BJ (cell line): Measurements from ENCODE around the gene CLEC20A. TPM values are rescaled to one million over a fixed set of nuclear protein-coding genes. Genes with fewer than 3 reads are reported as not detected.

ENCODE experiments used
- CTCF ChIA-PET: fragments of 350-600 bp; formaldehyde crosslinking; extraction: SDS; loops from one replicate; lab custom pipeline; 2021; ENCODE audit warnings: antibody characterized with exemption, inconsistent platforms; lab: Yijun Ruan, JAX
- POLR2A ChIA-PET: fragments of 300-600 bp; sonication (Branson Sonifier 250); formaldehyde crosslinking; extraction: SDS; loops from one replicate; lab custom pipeline; 2021; ENCODE audit warnings: antibody characterized with exemption; lab: Charles Lee
- DNase-seq: peaks from one replicate; pipeline ENCODE4 v3.0.0-alpha.2; 2011; ENCODE audit warnings: low read depth
- H3K27me3 ChIP-seq: 2 replicates; pipeline ENCODE4 v1.6.0; 2011; ENCODE audit warnings: low read length; ENCODE audit not compliant: control insufficient read depth, insufficient read depth
- H3K36me3 ChIP-seq: 2 replicates; pipeline ENCODE4 v1.5.1; 2011; ENCODE audit warnings: low read length; ENCODE audit not compliant: control insufficient read depth, insufficient read depth
- H3K4me3 ChIP-seq: 2 replicates; pipeline ENCODE4 v1.5.1; 2011; ENCODE audit warnings: low read depth, mild to moderate bottlenecking, control low read depth, low read length
- CTCF ChIP-seq: IDR thresholded peaks from 2 replicates; pipeline ENCODE4 v1.5.1; 2011; ENCODE audit warnings: low read depth, mild to moderate bottlenecking, control low read depth, inconsistent platforms, low read length, moderate library complexity; ENCODE audit not compliant: insufficient read depth
- polyA plus RNA-seq: library from polyadenylated mRNA; depleted of rRNA; stranded (reverse); fragments of >200 nt; gene quantifications from 2 replicates; pipeline ENCODE4 v1.2.3, GENCODE V29; 2011

Gene CLEC20A
- polyA plus RNA-seq, 1 experiment = not detected

GRCh38 chr1:178521241-178521640 lies 24.5 kb upstream of the CLEC20A start:
- POLR2A ChIA-PET = no interaction called here
- Histone ChIP-seq H3K27me3 (peaks cover 2% of the 10 kb centered on the region), H3K4me3 (no peak overlapping the region), H3K36me3 (no peaks in the 10 kb centered on the region)
- no peak for DNase-seq
- TF ChIP-seq CTCF = no peak
- CTCF ChIA-PET = interaction anchor here (1.1 to 1.5 kb wide), 3 partner anchors 8 to 11 kb away, joined by 3 to 4 read pairs (median 3); partner anchors contain the start of gene TEX35

GRCh38 chr1:178520803-178521202 lies 24.0 kb upstream of the CLEC20A start:
- Histone ChIP-seq H3K27me3 (peaks cover 2% of the 10 kb centered on the region), H3K4me3 (no peak overlapping the region), H3K36me3 (no peaks in the 10 kb centered on the region)
- no peak for DNase-seq
- ChIA-PET POLR2A (no interaction called here), CTCF (interaction anchor here (1.5 to 10.4 kb wide), 3 partner anchors 8 to 20 kb away, joined by 3 to 91 read pairs (median 3); no protein-coding TSS in a partner anchor)
- no peak for TF ChIP-seq CTCF

GRCh38 chr1:178518894-178519293 lies 22.1 kb upstream of the CLEC20A start:
- Histone ChIP-seq H3K4me3 (no peak overlapping the region), H3K36me3 (no peaks in the 10 kb centered on the region), H3K27me3 (peaks cover 2% of the 10 kb centered on the region)
- no peak for DNase-seq
- POLR2A ChIA-PET = no interaction called here
- CTCF ChIA-PET = interaction anchor here (0.6 to 10.4 kb wide), 4 partner anchors 10 to 428 kb away, joined by 3 to 91 read pairs (median 4); no protein-coding TSS in a partner anchor
- no peak for TF ChIP-seq CTCF

GRCh38 chr1:178516110-178516509 lies 19.3 kb upstream of the CLEC20A start:
- Histone ChIP-seq H3K4me3 (no peak overlapping the region), H3K36me3 (no peaks in the 10 kb centered on the region), H3K27me3 (peaks cover 2% of the 10 kb centered on the region)
- POLR2A ChIA-PET = no interaction called here
- no peak for TF ChIP-seq CTCF
- no peak for DNase-seq
- CTCF ChIA-PET = interaction anchor here (0.9 to 10.4 kb wide), 4 partner anchors 15 to 605 kb away, joined by 3 to 91 read pairs (median 4); no protein-coding TSS in a partner anchor

GRCh38 chr1:178513278-178513983 lies 16.7 kb upstream of the CLEC20A start:
- CTCF ChIA-PET = interaction anchor here (0.5 to 10.4 kb wide), 5 partner anchors 9 to 434 kb away, joined by 3 to 91 read pairs (median 3); no protein-coding TSS in a partner anchor
- POLR2A ChIA-PET = no interaction called here
- no peak overlapping the region for H3K4me3 ChIP-seq
- H3K27me3 ChIP-seq = no peaks in the 10 kb centered on the region; the same call in 1 of the 2 replicates
- no peak for DNase-seq
- no peaks in the 10 kb centered on the region for H3K36me3 ChIP-seq
- TF ChIP-seq CTCF = peak; percentile 8; the same call in 1 of the 2 replicates
